NCI-H446 treated with DMSO at 0.1 percent for 48 hours (cell line): ENCODE data around the gene PSENEN.
"Not testable (repeated sequence)": the region's sequence is repeated elsewhere in the genome, so short reads cannot be mapped to it uniquely, and the experiment has no call there.

Experiments
- DNase-seq: peaks from one replicate; lab custom pipeline; 2025; lab: John Stamatoyannopoulos, UW

The PSENEN gene

DNA sequence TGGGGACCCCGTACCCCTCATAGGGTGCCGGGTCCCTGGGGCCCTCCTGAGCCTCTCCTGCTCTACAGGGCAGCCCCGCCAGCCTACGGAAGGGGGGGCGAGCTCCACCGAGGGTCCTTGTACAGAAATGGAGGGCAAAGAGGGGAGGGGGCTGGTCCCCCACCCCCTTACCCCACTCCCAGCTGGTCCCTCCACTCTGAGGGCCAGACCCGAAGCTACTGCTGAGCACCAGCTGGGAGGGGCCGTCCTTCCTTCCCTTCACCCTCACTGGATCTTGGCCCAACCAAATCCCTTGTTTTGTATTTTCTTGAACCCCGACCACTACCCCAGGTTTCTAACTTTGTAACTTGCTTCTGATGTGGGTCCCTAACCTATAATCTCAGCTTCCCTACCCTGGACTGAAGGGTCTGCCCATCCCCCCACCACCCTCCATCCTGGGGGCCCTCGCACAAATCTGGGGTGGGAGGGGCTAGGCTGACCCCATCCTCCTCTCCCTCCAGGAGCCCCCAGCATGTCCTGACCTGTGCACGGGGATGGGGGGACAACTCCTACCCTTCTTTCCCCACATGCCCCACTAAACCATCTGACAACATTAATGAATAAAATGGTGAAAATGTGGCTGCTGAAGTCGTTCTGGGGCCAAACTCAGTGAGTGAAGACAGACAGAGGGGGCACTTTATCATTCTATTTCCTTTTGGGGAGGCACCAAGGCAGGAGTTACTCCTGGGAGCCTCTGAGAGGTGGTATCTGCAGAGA is 42.9 kb downstream of the PSENEN start:
- no peak for DNase-seq

DNA sequence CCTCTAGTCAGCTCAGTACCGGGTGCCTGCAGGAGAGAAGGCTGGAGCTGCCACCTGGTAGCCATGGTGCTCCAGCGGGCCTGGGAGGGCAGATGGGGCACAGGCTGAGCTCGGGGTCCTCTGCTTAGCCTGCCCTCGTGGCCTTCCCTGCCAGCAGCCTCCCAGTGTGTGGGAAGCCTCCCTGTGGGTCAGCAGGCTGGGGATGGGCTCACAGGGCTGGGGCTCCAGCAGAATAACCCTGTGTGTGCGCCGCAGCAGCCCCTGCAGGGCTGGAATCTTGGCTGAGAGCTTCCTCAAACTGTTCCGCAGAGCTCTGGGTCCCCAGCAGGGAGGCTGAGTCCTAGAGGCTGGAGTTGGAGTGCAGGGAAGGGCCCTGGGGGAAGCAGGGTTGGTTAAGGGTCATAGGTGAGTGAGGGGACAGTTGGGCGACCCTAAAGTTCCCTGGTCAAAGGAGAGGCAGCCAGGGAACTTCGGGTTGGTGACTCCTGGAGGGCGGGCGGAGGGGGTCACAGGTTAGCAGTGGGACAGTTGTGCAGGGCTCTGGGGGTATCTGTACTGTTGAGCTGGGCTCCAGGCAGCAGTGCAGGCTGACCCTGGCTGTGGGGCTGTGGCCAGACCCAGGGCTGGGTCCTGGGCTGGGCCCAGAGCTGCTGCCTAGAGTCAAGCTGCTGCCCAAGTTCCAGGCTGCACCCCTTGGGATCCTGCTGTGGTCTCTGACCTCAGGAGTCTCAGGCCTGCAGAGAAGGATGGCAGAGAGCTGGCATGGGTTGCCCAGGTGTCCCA is 43.9 kb downstream of the PSENEN start:
- no peak for DNase-seq

DNA sequence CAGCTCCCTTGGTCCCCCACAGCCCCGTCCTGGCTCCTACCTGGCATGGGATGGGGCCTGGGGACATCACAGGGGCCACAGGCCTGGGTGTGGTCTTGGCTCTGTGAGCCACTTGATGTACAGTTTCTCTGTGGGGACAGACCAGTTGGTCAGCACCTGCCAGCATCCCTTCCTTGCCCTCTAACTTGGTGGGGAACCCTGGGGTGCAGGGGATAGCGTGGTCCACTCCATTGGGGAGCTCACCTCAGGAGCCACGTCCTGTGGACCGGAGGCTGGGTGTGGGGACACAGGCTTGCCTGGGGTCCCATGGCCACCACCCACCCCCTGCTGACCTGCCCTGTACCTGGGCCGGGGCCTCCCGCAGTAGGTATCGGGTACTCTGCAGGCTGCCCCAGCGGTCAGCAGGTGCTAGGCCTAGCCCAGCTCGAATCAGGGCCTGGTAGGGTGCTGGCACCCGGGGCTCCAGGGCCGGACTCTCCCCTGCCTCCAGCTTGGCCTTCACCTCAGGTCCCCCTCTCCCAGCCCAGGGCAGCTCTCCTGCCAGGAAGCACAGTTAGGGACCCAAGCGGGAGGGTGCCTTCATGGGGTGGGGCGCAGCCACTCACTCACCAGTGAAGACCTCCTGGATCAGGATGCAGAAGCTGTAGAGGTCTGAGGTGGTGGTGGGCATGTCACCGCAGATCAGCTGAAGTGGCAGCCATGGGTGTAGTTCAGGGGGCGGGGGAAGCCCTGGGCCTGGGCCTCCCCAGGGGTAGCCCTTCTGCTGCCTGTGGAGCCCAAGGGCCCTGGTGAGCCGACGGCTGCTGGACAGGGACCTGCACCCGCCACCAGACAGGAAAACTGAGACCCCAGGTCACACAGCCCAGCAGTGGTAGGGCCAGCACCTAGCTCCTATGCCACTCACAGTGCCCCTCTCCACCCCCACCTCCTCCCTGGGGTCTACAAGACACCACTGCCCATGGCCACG is 44.8 kb downstream of the PSENEN start:
- DNase-seq = no peak

DNA sequence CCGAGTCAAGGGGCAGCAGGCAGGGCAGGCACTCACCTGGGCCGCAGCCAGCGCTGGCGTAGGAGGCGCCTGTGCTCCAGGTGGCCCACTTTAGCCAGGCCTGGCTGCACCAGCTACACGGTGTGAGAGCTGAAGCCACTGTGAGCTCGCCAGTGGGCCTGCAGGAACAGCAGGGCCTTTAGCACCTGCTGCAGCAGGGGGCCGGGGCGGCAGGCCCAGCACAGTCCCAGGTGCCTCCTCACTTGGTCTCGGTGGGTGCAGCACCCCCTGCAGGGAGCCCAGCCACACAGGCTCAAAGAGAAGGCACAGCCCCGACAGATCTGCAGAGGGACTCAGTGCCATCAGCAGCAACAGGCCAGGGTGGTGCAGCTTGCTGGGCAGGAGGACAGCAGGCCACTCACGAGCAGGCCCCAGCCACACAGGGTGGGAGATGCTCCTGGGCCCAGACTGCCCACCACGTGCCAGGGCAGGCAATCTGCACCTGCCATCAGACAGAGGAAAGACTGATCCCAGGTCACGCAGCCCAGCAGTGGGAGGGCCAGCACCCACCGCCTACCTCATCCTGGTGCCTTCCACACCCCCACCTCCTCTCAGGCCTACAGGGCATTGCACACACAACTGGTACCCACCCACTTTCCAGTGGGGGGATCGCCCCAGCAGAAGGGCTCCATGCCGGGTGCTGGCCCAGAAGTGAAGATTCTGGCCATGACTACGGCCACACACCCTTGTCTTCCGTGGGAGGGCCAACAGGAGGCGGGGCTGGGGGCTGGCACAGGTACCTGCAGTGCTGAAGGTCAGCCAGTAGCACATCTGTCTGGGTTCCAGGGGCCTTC is 45.7 kb downstream of the PSENEN start:
- no peak for DNase-seq

DNA sequence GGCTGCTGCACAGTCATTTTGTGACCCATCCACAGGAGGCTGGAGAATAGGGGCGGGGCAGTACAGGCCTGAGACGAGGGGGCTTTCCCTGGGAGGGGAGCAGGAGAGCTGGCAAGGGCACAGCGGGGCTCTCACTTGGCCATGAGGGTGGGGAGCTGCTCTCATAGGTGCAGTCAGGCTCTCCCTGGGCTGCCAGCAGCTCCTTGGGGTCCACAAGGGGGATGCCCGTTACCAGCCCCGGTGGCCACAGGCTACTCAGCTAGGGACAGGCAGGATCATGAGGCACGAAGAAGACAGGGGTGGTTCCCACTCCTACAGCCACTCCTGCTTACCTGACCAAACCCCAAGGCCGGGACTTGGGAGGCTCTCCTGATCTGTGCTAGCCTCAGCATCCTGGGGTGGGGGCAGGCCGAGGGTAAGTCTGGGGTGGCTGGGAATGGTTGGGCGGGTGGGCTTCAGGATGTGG is 46.4 kb downstream of the PSENEN start:
- no peak for DNase-seq

DNA sequence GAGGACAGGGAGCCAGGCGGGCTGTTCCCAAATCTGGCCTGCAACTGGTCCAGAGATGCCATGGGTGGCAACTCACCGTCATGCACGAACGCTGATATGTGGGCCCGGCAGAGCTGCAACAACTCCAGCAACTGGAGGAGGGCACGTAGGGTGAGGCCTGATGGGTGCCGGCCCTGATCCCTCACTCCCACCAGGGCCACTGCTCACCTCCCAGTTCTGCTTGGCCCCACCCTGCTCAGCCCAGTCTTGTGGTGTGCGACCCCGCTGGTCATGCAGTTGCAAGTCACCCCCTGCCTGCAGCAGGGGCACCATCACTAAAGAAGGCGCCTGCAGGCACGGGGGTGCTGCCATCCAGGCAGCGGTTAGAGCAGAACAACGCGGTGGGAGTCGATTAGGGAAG is 46.9 kb downstream of the PSENEN start:
- DNase-seq = no peak

DNA sequence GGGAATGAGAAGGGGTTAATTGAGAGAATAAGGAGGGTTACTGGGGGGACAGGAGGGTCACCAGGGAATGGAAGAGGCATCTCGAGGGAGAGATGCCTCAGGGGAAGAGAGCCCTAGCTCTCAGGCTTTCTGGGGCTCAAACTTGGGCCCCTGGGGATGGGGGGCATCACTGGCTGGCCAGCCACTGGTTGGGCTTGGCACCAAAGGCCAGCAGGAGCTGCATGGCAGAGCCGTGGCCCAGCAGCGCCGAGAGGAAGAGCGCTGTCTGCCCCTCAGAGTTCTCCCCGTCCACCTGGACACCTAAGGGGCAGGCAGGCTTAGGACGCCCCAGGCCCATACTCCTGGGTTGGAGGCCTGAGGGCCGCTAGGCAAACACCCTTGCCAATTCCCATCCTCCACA is 47.4 kb downstream of the PSENEN start:
- no peak for DNase-seq

DNA sequence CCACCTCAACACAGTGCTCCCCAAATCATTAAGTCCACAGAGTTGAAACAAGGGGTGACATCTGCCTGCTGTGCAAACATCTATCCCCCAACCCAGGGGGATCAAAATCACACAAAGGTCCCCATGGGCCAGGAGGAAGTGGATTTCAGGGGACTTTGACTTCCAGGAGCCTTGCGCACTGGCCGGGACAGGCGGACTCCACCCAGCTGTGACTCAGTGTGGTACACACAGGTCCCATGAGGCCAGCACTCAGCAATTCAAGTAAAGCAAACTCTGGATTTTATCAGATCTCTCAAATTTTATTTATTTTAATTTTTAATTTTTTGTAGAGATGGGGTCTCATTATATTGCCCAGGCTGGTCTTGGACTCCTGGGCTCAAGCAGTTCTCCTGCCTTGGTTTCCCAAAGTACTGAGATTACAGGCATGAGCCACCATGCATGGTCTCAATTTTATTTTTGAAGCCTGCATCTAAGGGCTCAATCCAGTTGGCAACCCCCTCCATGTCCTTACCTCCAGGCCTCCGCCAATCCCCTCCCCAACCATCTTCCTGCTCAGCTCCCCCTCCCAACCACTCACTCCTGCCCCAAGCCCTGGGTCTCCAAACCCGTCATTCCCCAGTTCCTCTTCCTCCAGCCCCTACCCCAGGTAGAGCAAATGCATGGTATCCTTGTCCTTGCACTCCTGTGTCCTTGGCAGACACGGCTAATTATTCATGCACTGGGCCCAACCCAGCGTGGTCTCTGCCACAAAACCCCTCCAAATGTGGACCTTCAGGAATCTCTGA is 48.1 kb downstream of the PSENEN start:
- DNase-seq = no peak

DNA sequence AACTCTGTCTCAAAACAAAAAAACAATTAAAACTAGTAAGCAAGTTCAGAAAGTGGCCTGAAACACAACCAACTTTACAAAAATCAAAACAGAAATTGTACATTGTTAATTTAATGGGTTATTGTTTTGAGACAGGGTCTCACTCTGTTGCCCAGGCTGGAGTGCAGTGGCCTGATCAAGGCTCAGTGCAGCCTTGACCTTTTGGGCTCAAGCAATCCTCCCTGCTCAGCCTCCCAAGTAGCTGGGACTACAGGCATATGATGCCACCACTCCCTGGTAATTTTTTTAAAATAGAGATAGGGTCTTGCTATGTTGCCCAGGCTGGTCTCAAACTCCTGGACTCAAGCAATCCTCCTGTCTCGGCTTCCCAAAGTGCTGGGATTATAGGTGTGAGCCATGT is 50.1 kb downstream of the PSENEN start:
- not testable (repeated sequence) for DNase-seq
